Esophagus muscularis mucosa (tissue), 4 donors: ENCODE measurements around the gene TBCEL. TPM values are rescaled to one million over a fixed set of nuclear protein-coding genes. Genes with fewer than 3 reads are reported as not detected.

Experiments used
- DNase-seq: peaks from one replicate; pipeline ENCODE4 v3.0.0-alpha.2; 2017; ENCODE audit errors: extremely low spot score
- H3K27ac ChIP-seq, 4 donors: fragments of 200-600 bp; sonication (generic); replicated peaks in 1 of 4; 1 replicate in 3 of 4; 2 replicates in 1 of 4; pipeline ENCODE4 v1.5.1; 2016 to 2019; ENCODE audit warnings: mild to moderate bottlenecking in 1 of 4
- H3K27me3 ChIP-seq, 4 donors: fragments of 200-600 bp; sonication (generic); one replicate each; pipeline versions ENCODE4 v1.5.1 to v1.6.0; 2016 to 2019
- H3K36me3 ChIP-seq, 4 donors: fragments of 200-600 bp; sonication (generic); one replicate each; pipeline ENCODE4 v1.5.1; 2016 to 2019
- H3K4me1 ChIP-seq, 4 donors: fragments of 200-600 bp; sonication (generic); one replicate each; pipeline ENCODE4 v1.5.1; 2016 to 2019
- H3K4me3 ChIP-seq, 4 donors: fragments of 200-600 bp; sonication (generic); 1 replicate in 2 of 4; 2 replicates in 2 of 4; pipeline ENCODE4 v1.5.1; 2016 to 2019; ENCODE audit warnings: mild to moderate bottlenecking in 4 of 4, moderate library complexity in 1 of 4
- H3K9me3 ChIP-seq, 4 donors: fragments of 200-600 bp; sonication (generic); 1 replicate in 3 of 4; 2 replicates in 1 of 4; pipeline ENCODE4 v1.5.1; 2016 to 2019
- EP300 ChIP-seq: sonication (generic); formaldehyde crosslinking; IDR thresholded peaks from one replicate; pipeline ENCODE4 v1.6.1; 2017; ENCODE audit warnings: antibody characterized with exemption
- POLR2A ChIP-seq: fragments of 450-650 bp; IDR thresholded peaks from one replicate; pipeline ENCODE4 v1.6.1; 2017; ENCODE audit warnings: antibody characterized with exemption, moderate library complexity, mild to moderate bottlenecking, low read depth
- POLR2AphosphoS5 ChIP-seq, 2 donors: sonication (generic); formaldehyde crosslinking; IDR thresholded peaks; one replicate each; pipeline ENCODE4 v1.6.1; 2017; ENCODE audit warnings: antibody characterized with exemption in 2 of 2
- WGBS: methylation state at CpG from one replicate; pipeline ENCODE4 v1.1.5; 2018; 5-methylcytosine and 5-hydroxymethylcytosine counted together
- intact Hi-C: fragments of 100-400 bp; cut with DNase I; formaldehyde crosslinking; loops from one replicate; pipeline ENCODE4 v1.15.1; 2023
- total RNA-seq, 4 donors: library from RNA; depleted of rRNA; stranded (reverse); fragments of >200 nt; gene quantifications; one replicate each; pipeline versions ENCODE4 v1.1.0 to v1.2.1, GENCODE V29; 2016
- TF ChIP-seq, protein P1 (sequence below), 3 experiments: fragments of 200-600 bp in 2 of 3; fragments of 450-650 bp in 1 of 3; sonication (generic) in 2 of 3; IDR thresholded peaks; one replicate each; pipeline ENCODE4 v1.5.1; 2017 to 2019; ENCODE audit warnings: antibody characterized with exemption in 3 of 3, mild to moderate bottlenecking in 2 of 3, moderate library complexity in 1 of 3

The TBCEL gene
- total RNA-seq, 4 donors from 2014 or later: 25.0 to 31.4 (median 27.9) TPM

- H3K9me3 ChIP-seq: peaks cover 0 to 14% (median 10%) of the 10 kb centered on the region in 4 donors
- H3K27me3 ChIP-seq: peaks cover 0 to 3% (median 0%) of the 10 kb centered on the region in 4 donors
- intact Hi-C loops: no loop called here
- no peak overlapping the region for H3K27ac ChIP-seq
- DNase-seq: no peak
- peaks cover 0 to 2% (median 0%) of the 10 kb centered on the region in 4 donors for H3K4me1 ChIP-seq
- 54% methylated on average over 6 of the region's 6 CpGs for WGBS
- no peak overlapping the region for H3K4me3 ChIP-seq
- no peaks in the 10 kb centered on the region for H3K36me3 ChIP-seq
- TF ChIP-seq, protein P1, sequence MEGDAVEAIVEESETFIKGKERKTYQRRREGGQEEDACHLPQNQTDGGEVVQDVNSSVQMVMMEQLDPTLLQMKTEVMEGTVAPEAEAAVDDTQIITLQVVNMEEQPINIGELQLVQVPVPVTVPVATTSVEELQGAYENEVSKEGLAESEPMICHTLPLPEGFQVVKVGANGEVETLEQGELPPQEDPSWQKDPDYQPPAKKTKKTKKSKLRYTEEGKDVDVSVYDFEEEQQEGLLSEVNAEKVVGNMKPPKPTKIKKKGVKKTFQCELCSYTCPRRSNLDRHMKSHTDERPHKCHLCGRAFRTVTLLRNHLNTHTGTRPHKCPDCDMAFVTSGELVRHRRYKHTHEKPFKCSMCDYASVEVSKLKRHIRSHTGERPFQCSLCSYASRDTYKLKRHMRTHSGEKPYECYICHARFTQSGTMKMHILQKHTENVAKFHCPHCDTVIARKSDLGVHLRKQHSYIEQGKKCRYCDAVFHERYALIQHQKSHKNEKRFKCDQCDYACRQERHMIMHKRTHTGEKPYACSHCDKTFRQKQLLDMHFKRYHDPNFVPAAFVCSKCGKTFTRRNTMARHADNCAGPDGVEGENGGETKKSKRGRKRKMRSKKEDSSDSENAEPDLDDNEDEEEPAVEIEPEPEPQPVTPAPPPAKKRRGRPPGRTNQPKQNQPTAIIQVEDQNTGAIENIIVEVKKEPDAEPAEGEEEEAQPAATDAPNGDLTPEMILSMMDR (IDR thresholded peaks at IDR 0.05): no peak
- no peak for TF ChIP-seq POLR2AphosphoS5 (IDR thresholded peaks at IDR 0.05)
- TF ChIP-seq EP300: no peak
- no peak for TF ChIP-seq POLR2A
These were observed 93.9 kb downstream of the TBCEL start for GRCh38 chr11:121117788-121118187.

GRCh38 chr11:121119440-121119839 lies 95.5 kb downstream of the TBCEL start:
- H3K36me3 ChIP-seq: no peaks in the 10 kb centered on the region
- no peaks in the 10 kb centered on the region for H3K4me1 ChIP-seq
- intact Hi-C loops: no loop called here
- DNase-seq: no peak
- TF ChIP-seq POLR2AphosphoS5 (IDR thresholded peaks at IDR 0.05) (no peak), EP300 (no peak), POLR2A (no peak)
- TF ChIP-seq, protein P1 (IDR thresholded peaks at IDR 0.05): no peak
- no peak overlapping the region for H3K27ac ChIP-seq
- 73% methylated on average over 1 of the region's 1 CpG for WGBS
- peaks cover 0 to 18% (median 12%) of the 10 kb centered on the region in 4 donors for H3K9me3 ChIP-seq
- H3K27me3 ChIP-seq: no peaks in the 10 kb centered on the region
- H3K4me3 ChIP-seq: no peak overlapping the region

DNA sequence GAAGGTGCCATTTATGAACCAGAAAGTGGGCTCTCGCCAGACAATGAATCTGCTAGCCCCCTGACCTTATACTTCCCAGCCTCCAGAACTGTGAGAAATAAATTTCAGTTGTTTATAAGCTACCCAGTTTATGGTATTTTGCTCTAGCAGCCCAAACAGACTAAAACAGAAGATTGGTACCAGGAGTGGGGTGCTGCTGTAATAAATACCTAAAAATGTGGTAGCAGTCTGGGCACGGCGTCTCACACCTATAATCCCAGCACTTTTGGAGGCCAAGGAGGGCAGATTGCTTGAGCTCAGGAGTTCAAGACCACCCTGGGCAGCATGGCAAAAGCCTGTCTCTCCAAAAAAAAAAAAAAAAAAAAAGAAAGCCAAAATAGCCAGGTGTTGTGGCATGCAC lies 98.4 kb downstream of the TBCEL start:
- WGBS: 95% methylated on average over 3 of the region's 3 CpGs
- no peaks in the 10 kb centered on the region for H3K4me1 ChIP-seq
- intact Hi-C loops: no loop called here
- peaks cover 0 to 18% (median 12%) of the 10 kb centered on the region in 4 donors for H3K9me3 ChIP-seq
- H3K27ac ChIP-seq: no peak overlapping the region
- H3K36me3 ChIP-seq: no peaks in the 10 kb centered on the region
- no peak for TF ChIP-seq POLR2AphosphoS5 (IDR thresholded peaks at IDR 0.05)
- TF ChIP-seq, protein P1 (IDR thresholded peaks at IDR 0.05): no peak
- TF ChIP-seq EP300: no peak
- no peak for TF ChIP-seq POLR2A
- DNase-seq: no peak
- no peak overlapping the region for H3K4me3 ChIP-seq
- no peaks in the 10 kb centered on the region for H3K27me3 ChIP-seq

DNA sequence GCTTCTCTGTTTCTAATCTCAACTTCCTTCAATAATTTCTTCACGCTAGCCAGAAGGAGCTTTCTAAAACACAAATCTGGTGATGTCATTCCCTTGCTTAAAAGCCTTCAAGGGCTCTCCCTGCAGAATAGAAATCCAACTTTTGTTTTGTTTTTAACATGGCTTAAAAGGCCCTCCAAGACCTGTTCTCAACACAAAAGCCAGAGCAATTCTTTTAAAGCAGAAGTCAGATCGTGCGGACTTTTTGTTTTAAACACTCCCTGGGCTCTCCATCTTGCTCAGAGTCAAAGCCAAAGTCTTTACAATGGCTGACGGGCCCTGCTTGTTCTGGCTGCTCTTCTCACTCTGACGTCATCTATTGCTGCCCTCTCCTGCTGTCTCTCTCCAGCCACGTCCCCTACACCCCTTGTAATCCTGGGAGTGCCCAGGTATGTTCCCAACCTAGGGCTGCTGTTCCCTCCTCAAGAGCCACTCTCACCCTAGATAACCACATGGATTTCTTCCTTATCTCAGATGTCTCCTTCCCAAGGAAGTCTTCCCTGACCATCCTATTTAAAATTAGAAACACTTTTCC lies 99.7 kb downstream of the TBCEL start:
- no peaks in the 10 kb centered on the region for H3K4me1 ChIP-seq
- WGBS: 60% methylated on average over 6 of the region's 6 CpGs

More for the DNA sequence above, 99.7 kb downstream of the TBCEL start:
- Histone ChIP-seq H3K4me3 (no peak overlapping the region), H3K36me3 (peaks cover 0 to 4% (median 0%) of the 10 kb centered on the region in 4 donors), H3K27me3 (no peaks in the 10 kb centered on the region), H3K27ac (no peak overlapping the region), H3K9me3 (peaks cover 0 to 18% (median 12%) of the 10 kb centered on the region in 4 donors)
- intact Hi-C loops: no loop called here
- TF ChIP-seq EP300 (no peak), POLR2AphosphoS5 (IDR thresholded peaks at IDR 0.05) (no peak), POLR2A (no peak)
- TF ChIP-seq, protein P1 (IDR thresholded peaks at IDR 0.05): no peak
- DNase-seq: no peak
